22Rv1 (cell line): ENCODE data around the gene ADGRA1.

ENCODE experiments used
- H3K27ac ChIP-seq: fragments of 450-650 bp; 2 replicates; pipeline ENCODE4 v1.5.1; 2017
- ZFX ChIP-seq: fragments of 450-650 bp; IDR thresholded peaks from 2 replicates; pipeline ENCODE4 v1.6.1; 2017; ENCODE audit warnings: antibody characterized with exemption, borderline replicate concordance
- TF ChIP-seq, protein P1 (sequence below): fragments of 450-650 bp; IDR thresholded peaks from 2 replicates; pipeline ENCODE4 v1.5.1; 2017; ENCODE audit warnings: mild to moderate bottlenecking

Gene ADGRA1

DNA sequence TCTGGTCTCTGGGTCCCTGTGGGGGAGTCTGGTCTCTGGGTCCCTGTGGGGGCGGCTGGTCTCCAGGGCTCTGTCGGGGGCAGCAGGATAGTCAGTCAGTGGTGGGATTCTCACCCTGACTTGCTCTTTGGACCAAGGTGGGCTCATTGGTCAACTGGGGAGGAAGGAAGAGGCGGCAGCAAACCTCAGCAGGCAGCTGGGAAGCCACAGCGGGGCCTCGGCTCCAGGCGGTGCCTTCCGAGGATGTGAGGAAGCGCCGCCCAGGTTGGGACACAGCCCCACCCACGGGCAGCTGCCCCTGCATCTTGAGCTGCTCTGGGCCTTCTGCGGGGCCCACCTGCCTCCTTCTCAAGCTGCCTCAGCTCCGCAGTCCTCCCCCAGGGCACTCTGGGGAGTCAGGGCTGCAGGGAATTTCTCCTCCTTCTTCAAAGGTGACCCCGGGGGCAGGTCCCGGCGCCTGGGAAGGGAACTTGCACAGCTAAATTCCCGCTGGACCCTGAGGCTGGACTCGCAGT is 51.9 kb downstream of the ADGRA1 start:
- TF ChIP-seq, protein P1, sequence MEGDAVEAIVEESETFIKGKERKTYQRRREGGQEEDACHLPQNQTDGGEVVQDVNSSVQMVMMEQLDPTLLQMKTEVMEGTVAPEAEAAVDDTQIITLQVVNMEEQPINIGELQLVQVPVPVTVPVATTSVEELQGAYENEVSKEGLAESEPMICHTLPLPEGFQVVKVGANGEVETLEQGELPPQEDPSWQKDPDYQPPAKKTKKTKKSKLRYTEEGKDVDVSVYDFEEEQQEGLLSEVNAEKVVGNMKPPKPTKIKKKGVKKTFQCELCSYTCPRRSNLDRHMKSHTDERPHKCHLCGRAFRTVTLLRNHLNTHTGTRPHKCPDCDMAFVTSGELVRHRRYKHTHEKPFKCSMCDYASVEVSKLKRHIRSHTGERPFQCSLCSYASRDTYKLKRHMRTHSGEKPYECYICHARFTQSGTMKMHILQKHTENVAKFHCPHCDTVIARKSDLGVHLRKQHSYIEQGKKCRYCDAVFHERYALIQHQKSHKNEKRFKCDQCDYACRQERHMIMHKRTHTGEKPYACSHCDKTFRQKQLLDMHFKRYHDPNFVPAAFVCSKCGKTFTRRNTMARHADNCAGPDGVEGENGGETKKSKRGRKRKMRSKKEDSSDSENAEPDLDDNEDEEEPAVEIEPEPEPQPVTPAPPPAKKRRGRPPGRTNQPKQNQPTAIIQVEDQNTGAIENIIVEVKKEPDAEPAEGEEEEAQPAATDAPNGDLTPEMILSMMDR, result no peak
- no peak for TF ChIP-seq ZFX
- H3K27ac ChIP-seq, result no peak overlapping the region

DNA sequence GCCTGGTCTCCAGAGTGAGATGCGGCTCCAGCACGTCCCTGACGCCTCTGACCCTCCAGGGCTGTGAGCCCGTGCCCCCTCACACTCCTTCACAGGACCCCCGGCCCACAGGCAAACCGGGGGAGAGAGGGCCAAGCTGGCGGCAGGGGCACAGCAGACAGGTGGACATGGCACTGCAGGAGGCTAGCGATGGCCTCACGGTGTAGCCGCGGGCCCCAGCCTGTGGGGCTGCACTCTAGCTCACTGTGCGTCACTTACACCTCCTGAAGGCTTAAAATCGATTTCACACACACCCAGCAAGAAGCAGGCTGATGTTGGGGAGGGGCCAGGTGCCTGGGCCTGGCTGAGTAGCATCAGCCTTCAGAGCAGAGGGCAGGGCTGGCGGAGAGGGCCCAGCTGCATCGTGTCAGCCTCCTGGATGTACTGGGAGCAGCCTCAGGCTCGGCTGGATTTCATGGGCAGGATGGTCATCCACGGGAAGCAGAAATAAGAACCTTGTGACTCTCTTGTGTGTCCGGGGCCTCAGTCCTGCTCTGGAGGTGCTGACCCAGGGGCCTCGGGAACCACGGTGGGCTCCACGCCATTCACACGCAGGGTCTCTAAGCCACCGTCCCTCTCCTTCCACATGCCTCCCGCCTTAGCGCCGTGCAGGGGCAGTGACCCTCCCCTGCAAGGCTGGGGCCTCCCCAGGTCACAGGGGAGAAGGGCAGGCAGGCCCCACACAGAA is 52.9 kb downstream of the ADGRA1 start:
- no peak for TF ChIP-seq ZFX
- TF ChIP-seq, protein P1, result no peak

DNA sequence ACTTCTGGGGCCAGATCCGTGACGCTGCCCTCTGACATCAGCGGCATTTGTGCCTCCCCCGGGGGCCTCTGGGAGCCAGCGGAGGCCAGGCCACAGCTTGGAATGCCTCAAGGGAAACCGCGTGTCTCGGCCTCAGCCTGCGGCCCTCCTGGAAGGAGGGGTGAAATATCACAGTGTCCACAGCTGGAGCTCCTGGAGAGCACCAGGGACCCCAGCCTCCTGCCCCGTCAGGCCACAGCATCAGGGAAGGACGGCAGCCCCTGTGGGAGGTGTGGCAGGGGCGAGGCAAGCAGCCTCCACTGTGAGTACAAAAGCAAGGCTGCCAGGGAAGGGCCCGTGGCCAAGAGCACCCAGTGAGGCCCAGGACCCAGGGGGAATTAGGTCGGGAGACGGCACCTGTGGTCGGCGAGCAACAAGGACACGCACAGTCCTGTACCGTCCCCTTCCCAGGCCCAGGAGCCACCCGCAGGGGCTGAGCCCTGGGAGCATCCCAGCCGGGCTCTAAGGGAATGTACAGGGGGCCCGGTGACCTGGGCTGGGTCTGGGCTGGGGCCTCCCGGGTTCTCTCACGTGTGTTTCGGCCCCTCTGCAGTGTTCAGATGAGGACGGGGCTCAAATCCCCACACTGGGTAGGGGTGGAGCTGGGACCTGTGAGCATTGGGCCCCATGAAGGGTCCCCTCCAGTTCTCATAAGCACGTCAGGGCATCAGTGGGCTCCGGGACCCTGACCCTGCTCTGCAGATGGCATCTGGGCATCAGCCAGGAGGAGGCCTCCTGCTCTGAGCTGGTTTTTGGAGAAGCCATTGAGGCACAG is 53.6 kb downstream of the ADGRA1 start:
- no peak overlapping the region for H3K27ac ChIP-seq
- TF ChIP-seq, protein P1, result no peak
- no peak for TF ChIP-seq ZFX

More for the DNA sequence above, 52.9 kb downstream of the ADGRA1 start:
- no peak overlapping the region for H3K27ac ChIP-seq

DNA sequence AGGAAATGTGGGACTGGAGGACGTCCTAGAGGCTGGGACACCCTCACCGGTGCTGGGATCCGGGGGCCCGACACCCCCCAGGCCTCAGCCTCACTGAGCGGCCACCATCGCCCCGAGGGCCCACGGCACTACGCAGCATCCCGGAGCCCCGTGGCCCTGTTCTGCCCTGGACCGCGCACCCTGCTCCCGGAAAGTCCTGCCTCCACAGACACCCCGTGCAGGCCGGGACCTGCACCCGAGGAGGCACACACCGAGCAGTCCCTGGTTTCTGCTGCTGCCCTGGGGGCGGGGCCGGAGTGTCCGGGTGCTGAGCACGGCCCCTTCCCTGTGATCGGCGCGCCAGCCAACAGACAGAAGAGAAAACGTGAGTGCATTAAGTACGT is 54.2 kb downstream of the ADGRA1 start:
- TF ChIP-seq ZFX, result no peak
- TF ChIP-seq, protein P1, result no peak
- no peak overlapping the region for H3K27ac ChIP-seq

DNA sequence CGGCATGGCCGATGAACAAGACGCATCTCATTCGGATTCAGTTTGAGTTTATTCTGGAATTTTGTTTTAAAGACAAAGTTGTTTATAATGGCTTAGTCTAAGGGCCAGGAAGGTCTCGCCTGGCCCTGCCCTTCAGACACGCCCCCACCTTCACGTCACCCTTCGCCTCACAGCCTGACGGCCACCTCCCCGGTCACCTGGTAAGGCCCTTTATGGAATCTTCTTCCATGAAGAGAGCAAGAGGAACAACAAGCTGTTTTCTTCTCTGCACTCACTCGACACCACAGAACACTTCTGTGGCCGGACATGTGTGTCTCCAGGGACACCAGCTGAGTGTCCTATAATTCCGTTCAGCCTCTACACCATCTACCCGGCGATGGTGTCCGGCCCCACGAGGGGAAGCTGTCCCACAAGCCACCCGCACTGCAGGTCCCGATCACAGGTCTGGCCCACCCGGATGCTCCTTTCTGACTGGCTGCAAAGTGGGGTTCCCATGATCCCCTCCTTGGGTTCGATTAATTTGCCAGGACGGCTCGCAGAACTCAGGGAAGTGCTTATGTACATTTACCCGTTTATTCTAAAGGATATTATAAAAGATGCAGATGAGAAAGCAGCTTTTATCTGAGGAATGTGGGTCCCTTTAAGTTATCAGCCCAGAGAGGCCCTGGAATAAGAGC is 54.9 kb downstream of the ADGRA1 start:
- no peak overlapping the region for H3K27ac ChIP-seq
- no peak for TF ChIP-seq ZFX
- TF ChIP-seq, protein P1, result no peak

DNA sequence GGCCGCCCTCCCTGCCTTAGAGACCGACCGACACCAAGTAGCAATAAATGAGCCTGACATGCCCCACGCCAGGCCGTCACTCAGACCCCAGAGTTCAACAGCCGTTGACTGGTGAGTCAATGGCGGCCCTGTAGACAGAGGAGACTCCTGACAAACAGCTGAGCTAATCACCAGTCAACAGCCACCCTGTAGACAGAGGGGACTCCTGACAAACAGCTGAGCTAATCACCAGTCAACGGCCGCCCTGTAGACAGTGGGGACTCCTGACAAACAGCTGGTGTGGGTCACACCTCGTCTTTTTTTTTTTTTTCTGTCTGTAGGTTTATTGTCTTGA is 55.4 kb downstream of the ADGRA1 start:
- TF ChIP-seq, protein P1, result no peak
- no peak for TF ChIP-seq ZFX
- no peak overlapping the region for H3K27ac ChIP-seq
